HG02973 (cell line): Measurements from ENCODE around the gene XPOT.

Source experiments
- ATAC-seq: cut with Tn5 transposase; IDR thresholded peaks from one replicate; pipeline ENCODE4 v1.9.1; 2021; ENCODE audit warnings: moderate library complexity; ENCODE audit not compliant: unreplicated experiment

Gene XPOT

DNA sequence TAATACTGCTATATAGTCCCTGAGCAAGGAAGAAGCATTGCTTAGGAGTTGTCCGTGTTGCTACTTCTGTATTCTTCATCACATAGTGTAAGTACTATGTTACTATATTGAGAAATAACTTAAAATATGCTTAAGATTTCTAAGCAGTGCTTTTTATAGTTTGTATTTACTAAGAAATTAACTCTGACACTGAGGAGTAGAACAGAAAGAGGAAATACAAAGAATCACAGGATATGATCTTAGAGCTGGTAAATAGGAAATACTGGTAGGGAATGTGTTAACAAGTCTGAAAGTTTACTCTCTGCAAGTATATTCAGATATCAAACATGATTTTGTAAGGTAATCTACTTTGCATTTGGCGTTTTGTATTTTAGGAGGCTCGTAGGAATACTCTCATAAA is 15.5 kb downstream of the XPOT start:
- ATAC-seq: no peak

DNA sequence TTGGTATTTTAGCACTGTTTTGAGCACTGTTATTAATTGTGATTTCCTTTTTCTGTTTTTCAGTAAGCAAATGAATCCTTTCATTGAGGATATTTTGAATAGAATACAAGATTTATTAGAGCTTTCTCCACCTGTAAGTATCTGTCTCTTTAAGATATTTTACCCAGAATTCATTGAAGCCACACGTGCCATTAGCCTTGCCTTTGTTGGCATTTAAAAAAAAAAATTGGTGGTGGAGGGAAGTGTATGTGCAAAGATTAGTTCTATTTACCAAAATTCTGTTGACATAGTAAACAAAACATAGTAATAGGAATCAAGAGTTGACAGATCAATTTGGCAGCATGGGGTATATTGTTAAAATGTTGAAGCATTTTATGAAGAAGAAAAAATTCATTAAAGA is 23.8 kb downstream of the XPOT start:
- no peak for ATAC-seq

DNA sequence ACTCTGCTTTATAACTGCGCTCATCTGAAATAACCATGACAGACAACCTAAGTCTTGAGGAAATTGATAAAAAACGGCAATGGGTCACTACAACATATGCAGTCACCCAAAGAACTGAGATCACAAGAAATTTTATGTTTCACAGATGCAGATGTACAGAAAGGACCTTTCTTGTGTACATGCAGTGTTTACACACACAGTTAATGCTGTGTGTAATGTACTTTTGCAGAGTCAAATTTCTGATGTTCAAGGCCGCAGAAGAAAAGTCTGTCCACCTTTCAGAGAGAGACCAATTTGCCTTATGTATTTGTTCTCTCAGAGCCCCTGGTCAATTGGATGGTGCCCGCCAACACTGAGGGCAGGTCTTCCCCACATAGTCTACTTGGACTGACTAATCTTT is 24.8 kb downstream of the XPOT start:
- ATAC-seq: no peak

GRCh38 chr12:64430886-64431285 is 26.7 kb downstream of the XPOT start:
- no peak for ATAC-seq

GRCh38 chr12:64431791-64432190 is 27.6 kb downstream of the XPOT start:
- ATAC-seq: no peak

DNA sequence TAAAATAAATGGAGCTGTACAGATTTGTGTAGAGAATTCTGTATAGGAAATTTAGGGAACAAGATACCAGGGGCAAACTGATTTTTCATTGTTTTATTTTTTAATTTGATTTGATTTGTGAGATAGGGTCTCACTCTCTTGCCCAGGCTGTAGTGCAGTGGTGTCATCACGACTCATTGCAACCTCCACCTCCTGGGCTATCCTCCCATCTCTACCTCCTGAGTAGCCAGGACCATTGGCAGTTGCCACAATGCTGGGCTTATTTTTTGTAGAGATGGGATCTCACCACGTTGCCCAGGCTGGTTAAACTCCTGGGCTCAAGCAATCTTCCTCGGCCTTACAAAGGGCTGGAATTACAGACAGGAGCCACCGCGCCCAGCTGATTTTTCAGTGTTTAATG is 29.7 kb downstream of the XPOT start:
- ATAC-seq: no peak

DNA sequence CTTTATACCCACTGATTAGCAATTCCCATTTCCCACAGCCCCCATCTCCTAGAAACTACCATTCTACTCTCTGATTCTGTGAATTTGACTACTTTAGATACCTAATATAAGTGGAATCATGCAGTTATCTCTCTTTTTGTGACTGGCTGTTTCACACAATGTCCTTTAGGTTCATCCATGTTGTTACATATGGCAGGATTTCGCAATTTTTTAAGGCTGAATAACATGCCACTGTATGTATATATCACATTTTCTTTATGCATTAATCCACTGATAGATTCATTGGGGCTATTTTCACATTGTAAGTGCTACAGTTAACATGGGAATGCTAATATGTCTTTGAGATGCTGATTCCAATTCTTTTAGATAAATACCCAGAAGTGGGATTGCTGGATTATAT is 35.9 kb downstream of the XPOT start:
- ATAC-seq: no peak

GRCh38 chr12:64445490-64445889 is 41.3 kb downstream of the XPOT start:
- ATAC-seq: no peak

DNA sequence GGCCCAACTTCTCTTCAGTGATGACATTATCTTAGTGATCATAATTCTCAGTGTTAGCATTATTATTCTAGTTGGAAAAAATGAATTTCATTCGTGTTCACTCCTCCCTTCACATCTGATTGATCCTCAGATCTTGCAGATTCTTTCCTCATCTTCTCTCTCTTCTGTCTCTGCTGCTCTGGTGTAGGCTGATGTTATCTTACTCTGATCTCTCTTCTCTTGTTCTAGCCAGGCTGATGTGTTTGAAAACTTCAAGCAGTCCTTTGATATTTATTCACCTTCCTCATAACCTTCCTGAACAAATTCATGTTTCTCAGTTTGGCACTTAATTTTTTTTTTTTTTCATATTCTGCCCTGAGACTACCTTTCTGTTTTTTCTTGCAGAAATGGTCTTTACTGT is 42.1 kb downstream of the XPOT start:
- ATAC-seq: no peak

- no peak for ATAC-seq
These were observed 46.0 kb downstream of the XPOT start for GRCh38 chr12:64450057-64450640.

GRCh38 chr12:64450711-64451486 is 46.7 kb downstream of the XPOT start:
- no peak for ATAC-seq

GRCh38 chr12:64451687-64452558 is 47.7 kb downstream of the XPOT start, which contains the start of gene TBK1:
Gene TBK1 (plus strand): TSS chr12:64452120. CDS start chr12:64455871, 3,751 bp downstream.
- peak; percentile 78 for ATAC-seq

- ATAC-seq: no peak
These were observed 48.6 kb downstream of the XPOT start for GRCh38 chr12:64452559-64453329.

GRCh38 chr12:64455506-64455905 is 51.3 kb downstream of the XPOT start:
- no peak for ATAC-seq

DNA sequence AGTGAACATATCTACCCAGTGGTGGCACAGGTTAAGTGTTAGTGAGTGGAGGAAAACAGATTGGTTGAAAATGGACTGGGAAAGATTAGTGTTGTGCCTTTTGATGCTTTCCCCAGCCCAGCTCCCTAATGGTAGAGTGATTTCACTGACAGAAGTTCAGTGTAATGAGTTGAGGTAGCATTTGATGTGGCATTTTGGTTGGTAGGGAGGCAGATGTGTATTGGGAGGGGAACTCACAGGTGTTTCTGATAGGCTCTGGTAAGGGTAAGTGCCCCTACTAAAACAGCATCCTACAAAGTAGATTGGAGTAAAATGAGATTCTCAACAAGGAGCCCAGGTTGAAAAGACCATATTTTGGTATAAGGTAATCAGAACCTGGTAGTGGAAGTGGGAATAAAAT is 51.9 kb downstream of the XPOT start:
- no peak for ATAC-seq

DNA sequence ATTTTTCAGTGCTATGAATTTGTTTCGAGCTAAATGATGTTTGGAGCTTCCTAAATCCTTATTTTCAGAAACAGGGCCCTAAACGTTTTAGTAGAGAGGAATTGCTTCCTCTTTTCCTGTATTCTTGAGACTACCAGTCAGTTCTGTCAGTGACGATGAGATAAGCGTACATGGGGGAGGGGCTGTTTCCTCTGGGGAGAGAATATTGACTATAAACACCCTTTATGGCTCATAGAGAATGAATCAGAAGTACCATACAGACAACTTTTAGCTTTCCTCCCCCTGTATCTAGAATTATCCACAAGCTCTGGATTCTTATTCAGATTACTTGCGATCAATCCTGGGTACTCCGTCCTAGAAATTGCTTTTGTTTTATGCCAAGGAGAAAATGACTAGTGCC is 52.8 kb downstream of the XPOT start:
- ATAC-seq: no peak

- no peak for ATAC-seq
These were observed 53.3 kb downstream of the XPOT start for GRCh38 chr12:64457466-64457865.

DNA sequence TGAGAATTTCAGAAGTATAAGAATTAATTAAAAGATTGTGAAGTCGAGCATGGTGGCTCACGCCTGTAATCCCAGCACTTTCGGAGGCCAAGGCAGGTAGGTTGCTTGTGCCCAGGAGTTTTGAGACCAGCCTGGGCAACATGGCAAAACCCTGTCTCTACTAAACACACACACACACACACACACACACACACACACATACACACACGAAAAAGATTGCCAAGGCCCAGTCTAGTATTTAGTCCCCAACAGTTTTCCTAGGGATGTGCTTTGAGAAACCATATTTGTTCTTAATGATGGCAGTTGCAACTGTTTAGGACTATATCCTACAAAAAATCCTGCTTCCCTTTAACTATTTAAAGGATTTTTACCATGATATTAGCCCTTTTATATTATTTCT is 53.7 kb downstream of the XPOT start:
- ATAC-seq: no peak

- ATAC-seq: no peak
These were observed 55.3 kb downstream of the XPOT start for GRCh38 chr12:64459394-64459891.

DNA sequence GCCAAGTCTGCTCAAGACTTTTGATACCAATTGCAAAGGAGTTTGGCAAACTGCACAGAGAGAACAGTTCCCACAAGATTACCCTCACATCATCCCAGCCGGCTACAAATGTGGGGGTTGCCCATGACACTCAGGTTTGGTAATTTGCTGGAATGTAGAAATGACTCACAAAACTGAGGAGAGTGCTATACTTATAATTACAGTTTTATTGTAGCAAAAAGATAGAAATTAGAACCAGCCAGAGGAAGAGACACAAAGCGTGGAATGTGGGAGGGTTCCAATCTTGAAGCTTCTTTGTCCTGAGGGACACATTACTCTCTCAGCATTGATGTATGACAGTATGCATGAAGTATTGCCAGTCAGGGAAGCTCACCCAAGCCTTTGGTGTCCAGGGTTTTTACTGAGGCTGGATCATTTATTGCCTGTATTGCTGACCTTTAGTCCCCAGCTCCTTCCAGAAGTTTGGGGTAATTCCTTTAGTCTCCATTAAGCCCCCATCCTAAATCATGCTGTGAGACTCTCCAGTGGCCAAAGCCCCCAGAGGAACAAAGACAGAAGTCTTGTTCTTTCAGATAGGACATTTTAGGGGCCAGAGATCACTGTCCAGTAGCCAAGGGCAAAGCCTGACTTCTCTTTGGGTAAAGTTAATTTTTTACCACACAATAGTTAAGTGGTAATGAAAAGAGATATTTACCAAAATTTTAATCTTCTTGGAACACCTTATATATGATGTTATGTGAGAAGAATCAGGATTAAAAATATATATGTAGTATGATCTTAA is 57.6 kb downstream of the XPOT start:
- ATAC-seq: no peak
